SU-DHL-6 (cell line): ENCODE data around the gene ST8SIA4.

Source experiments
- EZH2phosphoT487 ChIP-seq: fragments of 200-600 bp; sonication (generic), shearing (Covaris generic); conservative IDR thresholded peaks from 2 replicates; pipeline ENCODE4 v1.6.1; 2018; ENCODE audit warnings: mild to moderate bottlenecking, antibody characterized with exemption, low read length, moderate library complexity, mixed read lengths
- TF ChIP-seq, protein P1 (sequence below): fragments of 200-600 bp; sonication (generic); IDR thresholded peaks from one replicate; pipeline ENCODE4 v1.5.1; 2017; ENCODE audit warnings: antibody characterized with exemption, mild to moderate bottlenecking, low read length, moderate library complexity; ENCODE audit not compliant: insufficient read depth, poor library complexity, severe bottlenecking

- TF ChIP-seq, protein P1, sequence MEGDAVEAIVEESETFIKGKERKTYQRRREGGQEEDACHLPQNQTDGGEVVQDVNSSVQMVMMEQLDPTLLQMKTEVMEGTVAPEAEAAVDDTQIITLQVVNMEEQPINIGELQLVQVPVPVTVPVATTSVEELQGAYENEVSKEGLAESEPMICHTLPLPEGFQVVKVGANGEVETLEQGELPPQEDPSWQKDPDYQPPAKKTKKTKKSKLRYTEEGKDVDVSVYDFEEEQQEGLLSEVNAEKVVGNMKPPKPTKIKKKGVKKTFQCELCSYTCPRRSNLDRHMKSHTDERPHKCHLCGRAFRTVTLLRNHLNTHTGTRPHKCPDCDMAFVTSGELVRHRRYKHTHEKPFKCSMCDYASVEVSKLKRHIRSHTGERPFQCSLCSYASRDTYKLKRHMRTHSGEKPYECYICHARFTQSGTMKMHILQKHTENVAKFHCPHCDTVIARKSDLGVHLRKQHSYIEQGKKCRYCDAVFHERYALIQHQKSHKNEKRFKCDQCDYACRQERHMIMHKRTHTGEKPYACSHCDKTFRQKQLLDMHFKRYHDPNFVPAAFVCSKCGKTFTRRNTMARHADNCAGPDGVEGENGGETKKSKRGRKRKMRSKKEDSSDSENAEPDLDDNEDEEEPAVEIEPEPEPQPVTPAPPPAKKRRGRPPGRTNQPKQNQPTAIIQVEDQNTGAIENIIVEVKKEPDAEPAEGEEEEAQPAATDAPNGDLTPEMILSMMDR = no peak
- TF ChIP-seq EZH2phosphoT487 = no peak
These were observed 115.4 kb downstream of the ST8SIA4 start for GRCh38 chr5:100787648-100788047.
